SU-DHL-6 (cell line): ENCODE results near the gene LYPD3.

Experiments used
- CTCF ChIP-seq: fragments of 200-600 bp; sonication (generic); IDR thresholded peaks from one replicate; pipeline ENCODE4 v1.5.1; 2017; ENCODE audit warnings: antibody characterized with exemption, mild to moderate bottlenecking, low read length, moderate library complexity; ENCODE audit not compliant: insufficient read depth, poor library complexity, severe bottlenecking
- EZH2phosphoT487 ChIP-seq: fragments of 200-600 bp; sonication (generic), shearing (Covaris generic); conservative IDR thresholded peaks from 2 replicates; pipeline ENCODE4 v1.6.1; 2018; ENCODE audit warnings: mild to moderate bottlenecking, antibody characterized with exemption, low read length, moderate library complexity, mixed read lengths

GRCh38 chr19:43486412-43486811, 21.0 kb upstream of the LYPD3 start:
- no peak for TF ChIP-seq CTCF
- no peak for TF ChIP-seq EZH2phosphoT487
